Chondrocyte (in vitro differentiated cells): Measurements from ENCODE around the gene CLIC4. TPM values are rescaled to one million over a fixed set of nuclear protein-coding genes. Genes with fewer than 3 reads are reported as not detected.
A peak's percentile ranks its signal among the peaks of the same experiment; 100 is the strongest.

Experiments used
- DNase-seq: peaks from one replicate; pipeline ENCODE4 v3.0.0; 2021; ENCODE audit warnings: mixed read lengths, low spot score
- H3K27ac Mint-ChIP-seq: one replicate; pipeline ENCODE4 v1.8.0; 2021; ENCODE audit warnings: mild to moderate bottlenecking, moderate library complexity, mixed read lengths; ENCODE audit not compliant: unreplicated experiment
- H3K27me3 Mint-ChIP-seq: 2 replicates; pipeline ENCODE4 v1.8.0; 2021; ENCODE audit warnings: low read depth, mixed read lengths
- H3K36me3 Mint-ChIP-seq: 2 replicates; pipeline ENCODE4 v1.8.0; 2021; ENCODE audit warnings: low read depth, mixed read lengths
- H3K4me1 Mint-ChIP-seq: 2 replicates; pipeline ENCODE4 v1.8.0; 2021; ENCODE audit warnings: low read depth, mild to moderate bottlenecking, mixed read lengths
- H3K4me3 Mint-ChIP-seq: one replicate; pipeline ENCODE4 v1.8.0; 2021; ENCODE audit warnings: mild to moderate bottlenecking, moderate library complexity, mixed read lengths; ENCODE audit not compliant: unreplicated experiment
- H3K9me3 Mint-ChIP-seq: 2 replicates; pipeline ENCODE4 v1.8.0; 2021; ENCODE audit warnings: low read depth, mixed read lengths
- total RNA-seq: library from RNA; stranded (reverse); gene quantifications from 3 replicates; pipeline ENCODE4 v1.2.1, GENCODE V29; 2021
- TF ChIP-seq, protein P1 (sequence below): fragments of 200-600 bp; sonication (generic); IDR thresholded peaks from 2 replicates; pipeline ENCODE4 v1.5.0; 2021; ENCODE audit warnings: antibody characterized with exemption, mild to moderate bottlenecking, moderate library complexity

CLIC4 gene
- total RNA-seq, 1 donor from 2014 or later, result 411 TPM

GRCh38 chr1:24748191-24749121, 3.2 kb downstream of the CLIC4 start:
- peak overlapping the region; percentile 97 for H3K27ac Mint-ChIP-seq
- H3K9me3 Mint-ChIP-seq, result no peaks in the 10 kb centered on the region
- no peak for DNase-seq
- H3K4me1 Mint-ChIP-seq, result peaks cover 73% of the 10 kb centered on the region
- H3K36me3 Mint-ChIP-seq, result peaks cover 6% of the 10 kb centered on the region
- TF ChIP-seq, protein P1, sequence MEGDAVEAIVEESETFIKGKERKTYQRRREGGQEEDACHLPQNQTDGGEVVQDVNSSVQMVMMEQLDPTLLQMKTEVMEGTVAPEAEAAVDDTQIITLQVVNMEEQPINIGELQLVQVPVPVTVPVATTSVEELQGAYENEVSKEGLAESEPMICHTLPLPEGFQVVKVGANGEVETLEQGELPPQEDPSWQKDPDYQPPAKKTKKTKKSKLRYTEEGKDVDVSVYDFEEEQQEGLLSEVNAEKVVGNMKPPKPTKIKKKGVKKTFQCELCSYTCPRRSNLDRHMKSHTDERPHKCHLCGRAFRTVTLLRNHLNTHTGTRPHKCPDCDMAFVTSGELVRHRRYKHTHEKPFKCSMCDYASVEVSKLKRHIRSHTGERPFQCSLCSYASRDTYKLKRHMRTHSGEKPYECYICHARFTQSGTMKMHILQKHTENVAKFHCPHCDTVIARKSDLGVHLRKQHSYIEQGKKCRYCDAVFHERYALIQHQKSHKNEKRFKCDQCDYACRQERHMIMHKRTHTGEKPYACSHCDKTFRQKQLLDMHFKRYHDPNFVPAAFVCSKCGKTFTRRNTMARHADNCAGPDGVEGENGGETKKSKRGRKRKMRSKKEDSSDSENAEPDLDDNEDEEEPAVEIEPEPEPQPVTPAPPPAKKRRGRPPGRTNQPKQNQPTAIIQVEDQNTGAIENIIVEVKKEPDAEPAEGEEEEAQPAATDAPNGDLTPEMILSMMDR, result no peak
- H3K4me3 Mint-ChIP-seq, result peak overlapping the region; percentile 94
- H3K27me3 Mint-ChIP-seq, result no peaks in the 10 kb centered on the region

DNA sequence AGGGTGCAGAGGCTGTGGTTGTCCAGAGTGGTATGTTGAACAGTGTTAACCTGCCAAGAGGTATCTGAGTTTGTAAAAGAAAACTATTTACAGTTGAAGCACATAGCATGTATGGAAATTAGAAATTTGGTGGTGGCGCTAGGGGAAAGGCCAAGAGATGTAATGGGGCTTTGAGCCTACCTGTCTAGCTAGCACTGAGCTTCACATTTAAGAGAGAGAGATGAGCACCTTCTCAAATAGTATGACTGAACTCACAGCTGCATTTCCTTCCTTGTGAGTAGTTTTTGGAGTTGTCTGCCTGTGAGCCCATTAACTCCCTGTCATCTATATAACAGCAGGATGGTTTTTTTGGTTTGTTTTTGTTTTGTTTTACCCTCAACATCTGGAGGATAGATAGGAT, 4.0 kb downstream of the CLIC4 start:
- TF ChIP-seq, protein P1, result no peak
- Mint-ChIP-seq H3K4me3 (peak overlapping the region; percentile 28), H3K27me3 (no peaks in the 10 kb centered on the region), H3K36me3 (peaks cover 6% of the 10 kb centered on the region), H3K27ac (peak overlapping the region; percentile 83), H3K4me1 (peaks cover 71% of the 10 kb centered on the region), H3K9me3 (no peaks in the 10 kb centered on the region)
- DNase-seq, result no peak

DNA sequence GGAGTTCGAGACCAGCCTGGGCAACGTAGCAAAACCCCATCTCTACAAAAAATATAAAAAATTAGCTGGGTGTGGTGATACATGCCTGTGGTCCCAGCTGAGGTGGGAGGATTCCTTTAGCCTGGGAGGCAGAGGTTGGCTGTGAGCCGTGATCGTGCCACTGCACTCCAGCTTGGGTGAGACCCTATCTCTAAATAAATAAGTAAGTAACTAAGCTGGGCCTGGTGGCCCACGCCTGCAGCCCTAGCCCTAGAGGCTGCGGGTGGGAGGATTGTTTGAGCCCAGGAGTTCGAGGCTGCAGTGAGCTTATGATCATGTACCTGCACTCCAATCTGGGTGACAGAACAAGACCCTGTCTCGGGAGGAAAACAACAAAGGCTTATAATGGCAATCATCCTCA, 4.6 kb downstream of the CLIC4 start:
- no peaks in the 10 kb centered on the region for H3K27me3 Mint-ChIP-seq
- H3K36me3 Mint-ChIP-seq, result peaks cover 6% of the 10 kb centered on the region
- H3K27ac Mint-ChIP-seq, result peak overlapping the region; percentile 41
- no peaks in the 10 kb centered on the region for H3K9me3 Mint-ChIP-seq
- H3K4me3 Mint-ChIP-seq, result no peak overlapping the region
- peaks cover 72% of the 10 kb centered on the region for H3K4me1 Mint-ChIP-seq
- DNase-seq, result no peak
- TF ChIP-seq, protein P1, result no peak

GRCh38 chr1:24751833-24752232, 6.6 kb downstream of the CLIC4 start:
- Mint-ChIP-seq H3K9me3 (no peaks in the 10 kb centered on the region), H3K4me3 (no peak overlapping the region), H3K4me1 (peaks cover 74% of the 10 kb centered on the region), H3K36me3 (peaks cover 3% of the 10 kb centered on the region), H3K27me3 (no peaks in the 10 kb centered on the region), H3K27ac (peak overlapping the region; percentile 29)
- no peak for DNase-seq
- TF ChIP-seq, protein P1, result no peak

DNA sequence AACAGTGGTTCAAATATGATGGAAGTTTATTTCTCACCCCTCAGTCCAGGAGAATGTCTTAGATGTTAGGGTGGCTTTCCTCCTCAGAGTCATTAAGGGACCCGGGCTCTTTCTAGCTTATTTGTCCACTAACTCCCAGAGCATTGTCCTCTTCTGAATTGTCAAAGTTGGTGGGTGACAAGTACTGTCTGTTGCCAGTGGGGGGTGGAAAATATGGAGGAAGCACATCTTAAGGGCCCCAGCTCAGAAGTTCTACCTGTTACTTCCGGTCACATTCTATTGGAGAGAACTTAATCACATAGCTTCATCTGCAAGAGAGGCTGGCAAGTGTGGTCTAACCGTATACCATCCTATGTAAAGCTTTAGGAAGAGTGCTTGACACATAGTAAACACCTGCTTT, 7.1 kb downstream of the CLIC4 start:
- TF ChIP-seq, protein P1, result no peak
- peak overlapping the region; percentile 22 for H3K27ac Mint-ChIP-seq
- H3K4me1 Mint-ChIP-seq, result peaks cover 70% of the 10 kb centered on the region
- H3K9me3 Mint-ChIP-seq, result no peaks in the 10 kb centered on the region
- no peak overlapping the region for H3K4me3 Mint-ChIP-seq
- H3K27me3 Mint-ChIP-seq, result no peaks in the 10 kb centered on the region
- DNase-seq, result no peak
- peaks cover 2% of the 10 kb centered on the region for H3K36me3 Mint-ChIP-seq
